ENCODE measurements around the gene SMYD5.

DNA sequence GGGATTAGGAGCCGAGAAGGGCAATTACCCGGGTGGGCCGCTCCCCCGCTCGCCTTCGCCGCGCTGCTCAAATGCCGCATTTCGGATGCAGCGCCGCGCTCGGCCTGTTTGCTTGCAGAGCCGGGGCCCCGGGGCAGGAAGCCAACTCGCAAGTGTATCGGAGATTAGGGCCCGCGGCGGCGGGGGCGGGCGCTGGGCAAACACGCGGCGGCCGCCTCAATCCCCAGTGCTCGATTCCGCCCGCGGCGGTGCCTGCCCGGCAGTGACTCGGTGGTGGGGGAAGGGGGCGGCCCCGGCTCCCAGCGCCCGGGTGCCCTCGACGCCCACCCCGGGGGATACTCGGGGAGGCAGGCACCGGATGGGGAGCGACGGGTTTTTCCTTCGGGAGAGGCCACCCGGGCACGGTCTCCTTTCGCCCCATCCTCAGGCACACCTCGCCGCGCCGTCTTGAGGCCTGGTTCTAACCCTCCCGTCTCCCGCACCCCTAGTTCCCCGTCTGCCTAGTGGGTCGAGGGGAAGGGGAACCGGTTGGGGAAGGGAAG is 38.3 kb upstream of the SMYD5 start:
- TF ChIP-seq YY1 (IDR thresholded peaks at IDR 0.05; ENCODE audit: low read depth), result no peak
- no peak for TF ChIP-seq RAD21 (IDR thresholded peaks at IDR 0.05; ENCODE audit: low read length)
- TF ChIP-seq RXRA (IDR thresholded peaks at IDR 0.05; ENCODE audit: borderline replicate concordance, low read depth), result no peak
- TF ChIP-seq, protein P1, sequence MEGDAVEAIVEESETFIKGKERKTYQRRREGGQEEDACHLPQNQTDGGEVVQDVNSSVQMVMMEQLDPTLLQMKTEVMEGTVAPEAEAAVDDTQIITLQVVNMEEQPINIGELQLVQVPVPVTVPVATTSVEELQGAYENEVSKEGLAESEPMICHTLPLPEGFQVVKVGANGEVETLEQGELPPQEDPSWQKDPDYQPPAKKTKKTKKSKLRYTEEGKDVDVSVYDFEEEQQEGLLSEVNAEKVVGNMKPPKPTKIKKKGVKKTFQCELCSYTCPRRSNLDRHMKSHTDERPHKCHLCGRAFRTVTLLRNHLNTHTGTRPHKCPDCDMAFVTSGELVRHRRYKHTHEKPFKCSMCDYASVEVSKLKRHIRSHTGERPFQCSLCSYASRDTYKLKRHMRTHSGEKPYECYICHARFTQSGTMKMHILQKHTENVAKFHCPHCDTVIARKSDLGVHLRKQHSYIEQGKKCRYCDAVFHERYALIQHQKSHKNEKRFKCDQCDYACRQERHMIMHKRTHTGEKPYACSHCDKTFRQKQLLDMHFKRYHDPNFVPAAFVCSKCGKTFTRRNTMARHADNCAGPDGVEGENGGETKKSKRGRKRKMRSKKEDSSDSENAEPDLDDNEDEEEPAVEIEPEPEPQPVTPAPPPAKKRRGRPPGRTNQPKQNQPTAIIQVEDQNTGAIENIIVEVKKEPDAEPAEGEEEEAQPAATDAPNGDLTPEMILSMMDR (IDR thresholded peaks at IDR 0.05), result no peak
- TF ChIP-seq CHD2 (IDR thresholded peaks at IDR 0.05; ENCODE audit: low read length, partially characterized antibody), result no peak
- TF ChIP-seq MAX (IDR thresholded peaks at IDR 0.05; ENCODE audit: low read depth), result no peak

Measured in SK-N-SH (cell line).